Activated CD8-positive, alpha-beta memory T cell treated with anti-CD3 and anti-CD28 coated beads for 24 hours (primary cell): ENCODE measurements around the gene WFDC9.
A peak's percentile ranks its signal among the peaks of the same experiment; 100 is the strongest.
"Not testable (repeated sequence)": the region's sequence is repeated elsewhere in the genome, so short reads cannot be mapped to it uniquely, and the experiment has no call there.

Experiments used
- DNase-seq: peaks from one replicate; pipeline ENCODE4 v3.0.0-alpha.2; 2020

Gene WFDC9

DNA sequence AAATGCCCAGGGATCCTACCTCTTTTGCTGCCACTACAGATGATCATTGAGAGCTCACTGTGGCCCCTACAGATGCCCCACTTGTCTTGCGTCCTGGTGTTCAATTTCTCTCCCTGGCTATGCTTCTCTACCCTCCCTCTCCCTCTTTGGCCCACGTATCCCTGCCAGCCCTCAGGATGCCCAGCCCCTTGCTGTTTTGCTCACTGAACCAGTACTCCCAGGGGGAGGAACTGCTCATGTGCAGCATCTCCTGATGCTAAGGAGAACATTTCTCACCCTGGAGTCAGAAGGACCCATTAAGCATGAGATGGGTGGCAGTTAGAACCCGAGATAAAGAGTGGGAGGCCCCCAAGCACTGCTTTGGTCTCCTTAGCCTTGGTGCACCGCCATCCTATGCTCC lies at the start of gene WFDC9:
TSS of gene WFDC9 (minus strand) at position 101 of the 400 bp plus-strand sequence. CDS start 21,103 bp downstream, outside the sequence.
- DNase-seq = no peak

DNA sequence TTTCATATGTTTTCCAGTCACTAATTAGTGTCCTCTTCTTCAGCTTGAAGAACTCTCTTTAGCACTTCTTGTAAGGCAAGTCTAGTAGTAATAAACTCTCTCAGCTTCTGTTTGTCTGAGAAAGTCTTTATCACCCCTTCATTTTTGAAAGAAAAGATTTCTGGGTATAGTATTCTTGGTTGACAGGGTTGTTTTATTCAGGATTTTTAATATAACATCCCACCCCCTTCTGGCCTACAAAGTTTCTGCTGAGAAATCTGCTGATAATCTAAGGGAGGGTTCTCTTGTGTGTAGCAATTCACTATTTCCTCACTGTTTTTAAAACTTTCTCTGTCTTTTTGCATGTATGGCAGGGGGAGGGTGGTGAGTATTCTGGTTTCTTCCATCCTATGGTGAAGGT lies 48.6 kb upstream of the WFDC9 start:
- DNase-seq = no peak

DNA sequence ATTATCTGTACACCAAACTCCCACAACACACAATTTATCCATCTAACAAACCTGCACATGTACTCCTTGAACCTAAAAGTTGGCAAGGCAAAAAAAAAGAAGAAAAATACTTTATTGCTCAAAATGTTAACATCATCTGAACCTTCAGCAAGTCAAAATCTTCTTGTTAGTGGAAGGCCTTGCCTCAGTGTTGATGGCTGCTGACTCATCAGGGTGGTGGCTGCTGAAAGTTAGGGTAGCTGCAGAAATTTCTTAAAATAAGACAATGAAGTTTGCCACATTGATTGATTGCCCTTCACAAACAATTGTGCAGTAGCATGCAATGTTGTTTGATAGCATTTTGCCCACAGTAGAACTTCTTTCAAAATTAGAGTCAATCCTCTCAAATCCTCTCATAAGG lies 41.7 kb upstream of the WFDC9 start:
- DNase-seq = no peak

DNA sequence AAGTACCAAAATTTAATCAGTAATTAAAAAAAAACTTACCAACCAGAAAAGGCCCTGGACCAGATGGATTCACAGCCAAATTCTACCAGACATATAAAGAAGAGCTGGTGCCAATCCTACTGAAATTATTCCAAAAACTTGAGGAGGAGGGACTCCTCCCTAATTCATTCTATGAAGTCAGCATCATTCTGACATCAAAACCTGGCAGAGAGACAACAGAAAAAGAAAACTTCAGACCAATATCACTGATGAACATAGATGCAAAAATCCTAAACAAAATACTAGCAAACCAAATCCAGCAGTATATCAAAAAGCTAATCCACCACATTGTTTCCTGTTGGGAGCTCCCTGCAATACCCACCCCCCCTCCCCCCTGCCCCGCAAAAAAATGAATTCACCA lies 39.1 kb upstream of the WFDC9 start, which contains the start of gene WFDC11:
TSS of gene WFDC11 (minus strand) at position 101 of the 400 bp plus-strand sequence. CDS start 19,639 bp downstream, outside the sequence.
- no peak for DNase-seq

DNA sequence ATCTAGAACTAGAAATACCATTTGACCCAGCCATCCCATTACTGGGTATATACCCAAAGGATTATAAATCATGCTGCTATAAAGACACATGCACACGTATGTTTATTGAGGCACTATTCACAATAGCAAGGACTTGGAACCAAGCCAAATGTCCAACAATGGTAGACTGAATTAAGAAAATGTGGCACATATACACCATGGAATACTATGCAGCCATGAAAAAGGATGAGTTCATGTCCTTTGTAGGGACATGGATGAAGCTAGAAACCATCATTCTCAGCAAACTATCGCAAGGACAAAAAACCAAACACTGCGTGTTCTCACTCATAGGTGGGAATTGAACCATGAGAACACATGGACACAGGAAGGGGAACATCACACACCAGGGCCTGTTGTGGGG lies 26.0 kb upstream of the WFDC9 start:
- not testable (repeated sequence) for DNase-seq

DNA sequence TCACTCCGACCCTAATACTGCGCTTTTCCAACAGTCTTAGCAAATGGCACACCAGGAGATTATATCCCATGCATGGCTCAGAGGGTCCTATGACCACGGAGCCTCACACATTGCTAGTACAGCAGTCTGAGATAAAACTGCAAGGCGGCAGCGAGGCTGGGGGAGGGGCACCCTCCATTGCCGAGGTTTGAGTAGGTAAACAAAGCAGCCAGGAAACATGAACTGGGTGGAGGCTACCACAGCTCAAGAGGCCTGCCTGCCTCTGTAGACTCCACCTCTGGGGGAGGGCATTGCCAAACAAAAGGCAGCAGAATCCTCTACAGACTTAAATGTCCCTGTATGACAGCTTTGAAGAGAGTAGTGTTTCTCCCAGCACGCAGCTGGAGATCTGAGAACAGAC lies 20.6 kb upstream of the WFDC9 start:
- DNase-seq = not testable (repeated sequence)

DNA sequence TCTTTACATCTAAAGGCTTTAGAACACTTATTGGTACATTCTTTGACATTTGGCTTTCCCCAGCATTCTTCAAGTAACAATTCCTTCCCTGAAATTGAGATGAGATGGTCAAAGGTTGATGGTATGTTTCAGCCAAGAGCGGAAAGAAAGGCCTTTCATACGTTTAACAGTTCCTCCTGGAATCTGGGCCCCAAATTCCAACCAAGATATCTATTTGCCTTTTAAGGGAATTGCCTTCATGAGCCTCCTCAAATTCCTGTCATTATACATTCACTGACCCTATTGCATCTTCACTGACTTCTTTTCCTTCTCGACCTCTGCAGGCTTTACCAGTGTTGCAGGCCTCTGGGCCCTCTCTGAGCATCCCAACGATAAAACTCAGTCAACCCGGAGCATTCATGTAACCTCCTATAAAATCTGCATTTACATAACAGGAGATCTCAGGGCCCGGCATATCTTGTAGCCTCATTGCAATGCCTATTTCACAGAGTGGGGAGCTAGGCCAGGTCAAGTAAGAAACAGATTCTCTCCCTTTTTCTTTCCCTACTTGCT lies 18.3 kb upstream of the WFDC9 start:
- no peak for DNase-seq

DNA sequence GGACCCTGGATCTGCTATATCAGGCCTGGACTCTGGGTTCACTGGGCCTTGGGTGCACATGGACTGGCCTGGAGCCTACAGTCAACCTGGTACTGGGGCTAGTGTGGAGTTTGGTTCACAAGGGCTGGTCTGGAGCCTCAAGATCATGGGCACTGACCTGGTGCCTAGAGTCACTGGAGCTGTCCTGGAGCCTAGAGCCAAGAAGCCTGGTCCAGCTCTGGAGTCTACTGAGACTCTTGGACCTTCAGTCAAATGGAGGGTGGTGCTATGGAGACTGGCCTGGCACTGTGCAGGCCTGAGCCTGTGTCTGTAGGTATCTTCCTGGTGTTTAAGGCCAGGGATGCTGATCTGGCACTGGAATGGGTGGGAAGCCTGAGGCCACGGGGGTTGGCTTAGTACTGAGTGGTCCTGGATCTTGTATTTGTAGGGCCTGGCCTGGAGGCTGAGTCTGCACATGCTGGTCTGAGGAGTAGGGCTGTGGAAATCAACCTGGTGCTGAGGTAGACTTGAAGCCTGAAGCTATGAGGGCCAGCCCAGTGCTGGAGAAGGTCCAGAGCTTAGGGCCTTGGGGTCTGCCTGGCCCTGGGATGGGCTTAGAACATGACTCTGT lies 16.5 kb upstream of the WFDC9 start:
- no peak for DNase-seq

DNA sequence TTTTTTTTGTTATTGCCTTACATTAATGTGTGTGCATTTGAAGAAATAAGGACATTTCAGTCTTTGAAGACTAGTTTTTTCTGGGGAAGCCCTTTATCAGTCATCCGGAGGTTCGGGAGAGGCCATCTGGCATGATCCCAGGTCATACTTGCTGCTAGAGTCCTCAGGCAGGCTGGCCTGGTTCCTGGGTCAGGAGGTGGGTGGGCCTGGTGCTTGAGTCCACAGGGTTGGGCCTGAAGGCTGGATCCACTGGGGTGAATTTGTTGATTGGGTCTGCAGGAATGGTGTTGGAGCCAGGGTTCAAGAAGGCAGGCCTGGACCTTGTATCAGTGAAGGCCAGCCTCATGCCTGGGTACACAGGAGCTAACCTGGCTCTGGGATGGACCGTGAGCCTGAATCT lies 15.8 kb upstream of the WFDC9 start:
- DNase-seq = no peak

DNA sequence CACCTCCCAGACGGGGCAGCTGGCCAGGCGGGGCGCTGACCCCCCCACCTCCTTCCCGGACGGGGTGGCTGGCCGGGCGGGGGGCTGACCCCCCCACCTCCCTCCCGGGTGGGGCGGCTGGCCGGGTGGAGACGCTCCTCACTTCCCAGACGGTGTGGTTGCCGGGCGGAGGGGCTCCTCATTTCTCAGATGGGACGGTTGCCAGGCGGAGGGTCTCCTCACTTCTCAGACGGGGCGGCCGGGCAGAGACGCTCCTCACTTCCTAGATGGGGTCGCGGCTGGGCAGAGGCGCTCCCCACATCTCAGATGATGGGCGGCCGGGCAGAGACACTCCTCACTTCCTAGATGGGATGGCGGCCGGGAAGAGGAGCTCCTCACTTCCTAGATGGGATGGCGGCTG lies 14.8 kb upstream of the WFDC9 start:
- DNase-seq = not testable (repeated sequence)

DNA sequence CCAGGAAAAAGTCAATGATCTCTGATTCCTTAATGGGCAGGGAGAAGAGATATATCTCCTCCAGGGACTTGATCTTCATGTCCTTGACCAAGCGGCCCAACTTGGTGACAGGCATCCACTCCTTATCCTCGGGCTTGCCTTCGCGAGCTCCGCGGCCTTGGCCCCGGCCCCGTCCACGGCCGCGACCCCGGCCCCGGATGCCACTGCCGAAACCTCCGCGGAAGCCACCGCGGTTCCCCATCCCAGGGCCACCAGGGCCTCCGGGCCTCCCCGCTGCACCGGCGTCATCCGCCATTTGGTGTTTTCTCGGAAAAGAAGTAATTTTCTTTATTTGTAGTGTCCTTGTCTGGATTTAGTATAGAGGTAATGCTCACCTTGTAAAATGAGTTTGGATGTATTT lies 10.0 kb upstream of the WFDC9 start:
- DNase-seq = not testable (repeated sequence)

DNA sequence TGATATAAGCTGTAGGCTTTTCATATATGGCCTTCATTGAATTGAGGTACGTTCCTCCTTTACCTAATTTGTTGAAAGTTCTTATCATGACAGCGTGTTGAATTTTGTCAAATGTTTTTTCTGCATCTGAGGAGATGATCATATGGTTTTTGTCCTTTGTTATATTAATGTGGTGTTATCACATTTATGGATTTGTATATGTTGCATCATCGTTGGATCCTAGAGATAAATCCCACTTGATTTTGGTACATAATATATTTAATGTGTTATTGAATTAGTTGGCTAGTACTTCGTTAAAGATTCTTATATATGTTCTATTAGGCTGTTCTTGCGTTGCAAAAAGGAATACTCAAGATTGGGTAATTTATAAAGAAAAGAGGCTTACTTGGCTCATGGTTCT lies 8.6 kb upstream of the WFDC9 start:
- no peak for DNase-seq

DNA sequence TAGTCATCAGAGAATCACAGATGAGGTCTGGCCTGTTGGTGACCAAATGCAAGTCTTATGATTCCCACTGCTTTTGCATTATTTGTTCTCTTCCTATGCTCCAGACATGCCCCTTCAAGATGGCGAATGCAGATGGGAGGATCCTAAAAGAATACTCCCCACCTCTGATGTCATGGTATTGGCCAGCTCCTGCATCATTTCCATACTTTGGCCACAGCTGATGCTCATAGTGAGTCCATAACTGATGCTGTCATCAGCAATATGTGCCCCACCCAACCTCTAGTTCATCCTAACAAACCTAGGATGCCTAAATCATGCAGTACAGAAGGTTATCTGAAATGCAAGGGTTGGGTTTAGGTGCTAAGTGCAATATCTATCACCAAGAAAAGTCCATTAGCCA lies 5.4 kb upstream of the WFDC9 start:
- DNase-seq = no peak

DNA sequence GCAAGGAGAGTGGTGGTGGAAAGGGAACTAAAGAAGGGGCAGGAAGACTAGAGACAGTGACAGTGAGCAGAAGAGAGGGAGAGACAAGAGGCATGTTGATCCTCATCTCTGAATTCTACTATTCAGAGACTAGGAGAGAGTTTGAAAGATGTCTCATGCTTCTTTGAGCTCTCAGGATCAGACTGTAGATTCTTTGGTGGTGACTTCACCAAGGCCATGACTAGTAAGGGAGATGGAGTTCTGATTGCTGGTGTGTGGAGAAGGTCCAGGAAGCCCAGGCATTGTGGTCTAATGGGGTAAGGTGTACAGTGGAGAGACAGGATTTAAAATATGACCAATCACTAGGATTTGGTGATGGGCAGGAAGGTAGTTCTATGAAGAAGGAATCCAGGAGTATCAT lies 713 bp downstream of the WFDC9 start:
- DNase-seq = no peak

DNA sequence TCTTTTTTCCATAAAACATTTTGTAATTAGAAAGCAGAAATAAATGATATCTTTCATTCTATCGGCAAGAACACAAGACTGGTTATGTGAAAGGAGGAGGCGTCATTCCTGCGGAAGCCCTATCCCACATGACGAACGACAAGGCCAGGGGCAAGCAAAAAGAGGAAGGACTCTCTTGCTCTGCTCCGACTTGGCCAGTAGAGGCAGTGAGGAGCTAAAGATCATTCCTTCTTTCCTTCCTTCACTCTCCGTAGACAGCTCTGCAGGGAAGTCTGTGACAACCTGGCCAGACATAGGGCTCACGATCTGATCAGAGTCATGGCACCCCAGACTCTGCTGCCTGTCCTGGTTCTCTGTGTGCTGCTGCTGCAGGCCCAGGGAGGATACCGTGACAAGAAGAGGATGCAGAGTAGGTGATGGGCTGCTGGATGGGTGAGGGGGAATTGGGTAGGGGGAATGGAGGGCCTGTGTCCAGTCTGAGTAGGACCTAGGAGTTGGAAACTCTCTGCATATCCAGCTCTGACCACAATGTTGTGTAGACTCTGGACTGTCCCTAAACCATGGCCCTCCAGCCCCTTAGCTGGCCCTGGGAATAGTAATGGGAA lies 1.5 kb downstream of the WFDC9 start, which contains the start of gene WFDC10A:
TSS of gene WFDC10A (plus strand) at position 244 of the 605 bp plus-strand sequence. CDS start at position 319, 75 bp downstream.
- peak; percentile 61 for DNase-seq

DNA sequence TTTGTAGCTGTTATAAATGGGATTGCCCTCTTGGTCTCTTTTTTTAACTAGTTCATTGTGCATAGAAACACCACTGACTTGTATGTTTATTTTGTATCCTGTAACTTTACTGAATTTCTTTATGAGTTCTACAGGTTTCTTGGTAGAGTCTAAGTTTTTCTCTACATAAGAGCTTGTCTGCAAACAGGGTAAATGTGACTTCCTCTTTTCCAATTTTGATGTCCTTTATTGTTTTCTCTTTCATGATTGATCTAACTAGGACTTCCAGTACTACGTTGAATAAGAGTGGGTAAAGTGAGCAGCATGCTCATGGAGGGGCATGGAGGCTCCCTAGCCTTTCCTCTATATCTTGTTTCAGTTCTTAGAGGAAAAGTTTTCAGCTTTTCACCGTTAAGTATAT lies 4.5 kb downstream of the WFDC9 start:
- DNase-seq = no peak

DNA sequence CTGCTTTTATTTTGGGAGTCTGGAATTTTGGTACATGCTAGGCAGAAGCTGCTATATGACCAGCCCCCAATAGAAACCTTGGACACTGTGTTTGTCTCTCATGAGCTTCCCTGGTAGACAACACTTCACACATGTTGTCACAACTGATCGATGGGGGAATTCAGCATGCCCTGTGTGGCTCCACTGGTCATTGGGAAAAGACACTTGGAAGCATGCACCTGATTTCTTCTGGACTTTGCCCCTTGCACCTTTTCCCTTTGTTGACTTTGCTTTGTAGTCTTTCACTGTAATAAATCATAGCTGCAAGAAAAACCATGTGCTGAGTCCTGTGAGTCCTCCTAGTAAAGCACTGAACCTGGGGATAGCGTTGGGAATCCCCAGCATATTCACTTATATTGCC lies 9.5 kb downstream of the WFDC9 start:
- no peak for DNase-seq

DNA sequence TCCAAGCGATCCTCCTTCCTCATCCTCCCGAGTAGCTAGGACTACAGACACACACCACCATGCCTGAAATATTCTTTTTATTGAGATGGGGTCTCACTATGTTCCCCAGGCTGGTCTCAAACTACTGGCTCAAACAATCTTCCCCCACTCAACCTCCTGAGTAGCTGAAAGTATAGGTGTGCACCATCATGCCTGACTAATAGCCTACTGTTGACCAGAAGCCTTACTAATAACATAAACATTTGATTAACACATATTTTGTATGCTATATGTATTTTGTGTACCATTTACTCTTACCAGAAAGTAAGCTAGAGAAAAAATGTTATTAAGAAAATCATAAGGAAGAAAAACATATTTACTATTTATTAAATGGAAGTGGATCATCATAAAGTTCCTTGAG lies 13.5 kb downstream of the WFDC9 start:
- no peak for DNase-seq

DNA sequence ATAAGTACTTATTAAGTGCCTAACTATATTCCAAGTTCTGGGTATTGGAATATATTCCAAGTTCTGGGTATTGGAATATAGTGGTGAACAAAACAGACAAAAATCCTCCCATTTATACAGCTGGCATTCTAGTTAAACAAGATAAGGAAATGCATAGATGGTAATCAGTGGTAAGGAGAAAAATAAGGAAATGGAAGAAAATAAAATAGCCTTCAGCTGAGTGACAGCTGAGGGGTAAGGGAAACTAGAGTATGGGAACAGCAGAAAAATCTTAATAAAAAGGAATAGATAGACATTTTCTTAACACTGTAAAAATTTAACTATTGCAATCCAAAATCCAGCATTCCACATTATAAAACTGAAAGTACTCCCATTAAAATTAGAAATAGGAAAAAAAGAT lies 18.8 kb downstream of the WFDC9 start:
- DNase-seq = no peak

DNA sequence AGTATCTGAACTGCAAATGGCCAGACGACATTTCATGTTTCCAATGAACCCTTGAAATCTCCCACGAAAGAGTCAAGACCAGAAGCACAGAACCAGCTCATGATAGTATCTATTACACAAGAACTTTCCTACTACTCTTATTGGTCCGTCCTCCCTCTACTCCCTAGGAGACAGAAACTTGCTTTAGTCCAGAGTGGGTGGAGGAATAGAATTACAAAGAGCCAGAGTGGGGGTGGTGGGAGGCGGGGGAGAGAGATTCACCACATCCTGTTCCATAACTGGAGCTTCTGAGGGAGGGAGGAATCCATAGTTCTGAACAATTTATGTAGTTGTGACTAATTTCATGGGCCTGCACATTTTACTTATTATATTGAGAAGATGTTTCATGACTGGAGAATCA lies 20.0 kb downstream of the WFDC9 start:
- no peak for DNase-seq

DNA sequence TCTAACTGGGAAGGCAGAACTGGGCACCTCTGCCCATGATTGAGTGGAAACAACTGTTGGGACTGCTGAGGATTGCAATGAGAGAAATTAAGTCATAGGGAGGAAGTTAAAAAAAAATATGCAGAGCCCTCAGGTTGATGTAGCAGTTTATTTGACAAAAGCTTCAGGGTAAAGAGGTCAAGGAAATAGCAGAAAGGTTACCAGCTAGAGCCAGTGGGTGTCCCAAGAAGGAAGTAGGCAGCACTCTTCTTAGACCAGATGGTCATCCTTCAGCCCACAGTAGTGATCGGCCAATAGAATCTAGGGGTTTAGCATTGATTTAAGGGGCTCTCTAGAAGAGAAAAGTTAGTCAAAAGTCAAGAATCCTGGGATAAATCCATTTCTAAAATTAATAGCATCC lies 23.3 kb downstream of the WFDC9 start:
- DNase-seq = no peak

DNA sequence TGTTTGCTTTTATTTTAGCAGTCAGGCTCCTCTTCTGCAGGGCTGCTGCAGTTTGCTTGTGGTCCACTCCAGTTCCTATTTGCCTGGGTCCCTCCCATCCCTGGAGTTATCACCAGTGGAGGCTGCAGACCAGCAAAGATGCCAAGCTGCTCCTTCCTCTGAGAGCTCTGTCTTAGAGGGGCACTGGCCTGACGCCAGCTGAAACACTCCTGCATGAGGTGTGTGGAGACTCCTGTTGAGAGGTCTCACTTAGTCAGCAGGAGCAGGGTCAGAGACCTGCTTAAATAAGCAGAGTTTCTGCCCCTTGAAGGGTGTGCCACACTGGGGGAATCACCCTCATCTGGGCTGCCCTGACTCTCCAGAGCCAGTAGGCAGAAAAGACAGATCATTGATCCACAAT lies 35.8 kb downstream of the WFDC9 start:
- DNase-seq = no peak

DNA sequence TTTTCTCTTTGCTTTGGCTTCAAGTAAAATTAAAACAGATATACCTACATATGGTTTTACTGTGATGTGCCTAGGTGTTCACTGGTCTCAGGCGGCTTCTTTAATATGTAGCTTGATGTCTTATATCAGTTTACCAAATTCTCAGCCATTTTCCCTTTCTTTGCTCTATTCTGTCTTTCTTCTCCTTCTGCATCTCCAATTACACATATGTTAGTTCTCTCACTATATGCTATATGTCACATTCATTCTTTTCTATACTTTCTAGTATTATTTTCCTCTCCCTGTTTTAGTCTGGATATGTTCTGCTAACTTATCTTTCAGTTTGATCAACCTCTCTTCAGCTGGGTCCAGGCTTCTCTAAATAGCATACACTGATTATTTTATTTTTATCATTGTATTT lies 37.6 kb downstream of the WFDC9 start:
- DNase-seq = no peak

DNA sequence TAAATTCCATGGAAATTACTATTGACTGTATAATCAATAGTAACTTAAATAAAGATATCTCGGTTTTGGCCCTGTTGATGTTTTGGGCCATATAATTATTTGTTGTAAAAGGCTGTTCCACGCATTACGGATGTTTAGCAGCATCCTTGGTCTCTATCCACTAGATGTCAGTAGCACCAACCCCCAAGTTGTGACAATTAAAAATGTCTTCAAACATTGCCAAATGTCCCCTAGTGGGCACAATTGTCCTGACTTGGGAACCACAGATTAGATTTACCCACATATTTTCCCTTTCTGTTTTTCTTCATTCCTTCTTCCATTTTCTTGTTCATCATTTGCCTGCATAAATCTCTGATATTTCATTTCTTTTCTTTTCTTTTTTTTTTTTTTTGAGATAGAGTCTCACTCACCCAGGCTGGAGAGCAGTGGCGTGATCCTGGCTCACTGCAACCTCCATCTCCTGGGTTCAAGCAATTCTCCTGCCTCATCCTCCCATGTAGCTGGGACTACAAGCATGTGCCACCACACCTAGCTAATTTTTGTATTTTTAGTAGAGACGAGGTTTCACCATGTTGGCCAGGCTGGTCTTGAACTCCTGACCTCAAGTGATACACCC lies 38.4 kb downstream of the WFDC9 start:
- no peak for DNase-seq
